ENCODE data around the gene NFAM1. TPM values are rescaled to one million over a fixed set of nuclear protein-coding genes. Genes with fewer than 3 reads are reported as not detected.

NFAM1 gene
- total and polyA plus RNA-seq, 4 donors: 1.2 to 2.5 (median 1.8) TPM

- peaks cover 36% of the 10 kb centered on the region for H3K4me1 ChIP-seq (ENCODE audit: control insufficient read depth, insufficient read depth, low read length)
- H3K4me3 ChIP-seq (ENCODE audit: low read depth, low read length): no peak overlapping the region
- peaks cover 8% of the 10 kb centered on the region for H3K27me3 ChIP-seq (ENCODE audit: control insufficient read depth, insufficient read depth, low read length)
- H3K27ac ChIP-seq (ENCODE audit: low read depth, low read length): no peak overlapping the region
- peak in 1 of 6 donors; percentile 78 for DNase-seq (ENCODE audit: low read depth in 4 of 6, low spot score in 6 of 6)
- H3K9me3 ChIP-seq (ENCODE audit: control insufficient read depth, insufficient read depth, low read length): no peaks in the 10 kb centered on the region
- 72% methylated on average over 6 of the region's 7 CpGs for WGBS (ENCODE audit: insufficient coverage)
- no peaks in the 10 kb centered on the region for H3K36me3 ChIP-seq (ENCODE audit: control insufficient read depth, insufficient read depth, low read length)
Measured at GRCh38 chr22:42372976-42373375, 59.2 kb downstream of the NFAM1 start.

- 39% methylated on average over 2 of the region's 3 CpGs for WGBS (ENCODE audit: insufficient coverage)
- Histone ChIP-seq H3K27me3 (ENCODE audit: control insufficient read depth, insufficient read depth, low read length) (peaks cover 12% of the 10 kb centered on the region), H3K27ac (ENCODE audit: low read depth, low read length) (no peak overlapping the region), H3K9me3 (ENCODE audit: control insufficient read depth, insufficient read depth, low read length) (no peaks in the 10 kb centered on the region), H3K4me3 (ENCODE audit: low read depth, low read length) (no peak overlapping the region), H3K4me1 (ENCODE audit: control insufficient read depth, insufficient read depth, low read length) (peaks cover 47% of the 10 kb centered on the region), H3K36me3 (ENCODE audit: control insufficient read depth, insufficient read depth, low read length) (no peaks in the 10 kb centered on the region)
- no peak for DNase-seq (ENCODE audit: low read depth in 4 of 6, low spot score in 6 of 6)
Measured at GRCh38 chr22:42371501-42371900, 60.7 kb downstream of the NFAM1 start.

GRCh38 chr22:42371099-42371498 lies 61.1 kb downstream of the NFAM1 start:
- Histone ChIP-seq H3K4me1 (ENCODE audit: control insufficient read depth, insufficient read depth, low read length) (peaks cover 50% of the 10 kb centered on the region), H3K4me3 (ENCODE audit: low read depth, low read length) (no peak overlapping the region), H3K27ac (ENCODE audit: low read depth, low read length) (no peak overlapping the region), H3K36me3 (ENCODE audit: control insufficient read depth, insufficient read depth, low read length) (no peaks in the 10 kb centered on the region), H3K27me3 (ENCODE audit: control insufficient read depth, insufficient read depth, low read length) (peaks cover 12% of the 10 kb centered on the region), H3K9me3 (ENCODE audit: control insufficient read depth, insufficient read depth, low read length) (no peaks in the 10 kb centered on the region)
- DNase-seq (ENCODE audit: low read depth in 4 of 6, low spot score in 6 of 6): peak in 1 of 6 donors; percentile 40
- WGBS (ENCODE audit: insufficient coverage): 57% methylated on average over 1 of the region's 4 CpGs

- Histone ChIP-seq H3K4me3 (ENCODE audit: low read depth, low read length) (peak overlapping the region; percentile 62), H3K4me1 (ENCODE audit: control insufficient read depth, insufficient read depth, low read length) (peaks cover 63% of the 10 kb centered on the region), H3K27ac (ENCODE audit: low read depth, low read length) (no peak overlapping the region), H3K27me3 (ENCODE audit: control insufficient read depth, insufficient read depth, low read length) (peaks cover 12% of the 10 kb centered on the region), H3K9me3 (ENCODE audit: control insufficient read depth, insufficient read depth, low read length) (no peaks in the 10 kb centered on the region), H3K36me3 (ENCODE audit: control insufficient read depth, insufficient read depth, low read length) (no peaks in the 10 kb centered on the region)
- DNase-seq (ENCODE audit: low read depth in 4 of 6, low spot score in 6 of 6): peak in 4 of 6 donors; percentile 82 to 98 (median 90)
- 4% methylated on average over 38 of the region's 42 CpGs for WGBS (ENCODE audit: insufficient coverage)
Measured at GRCh38 chr22:42369250-42370041, 62.8 kb downstream of the NFAM1 start.

- WGBS (ENCODE audit: insufficient coverage): under 1% methylated on average over 86 of the region's 86 CpGs
- no peaks in the 10 kb centered on the region for H3K36me3 ChIP-seq (ENCODE audit: control insufficient read depth, insufficient read depth, low read length)
- peaks cover 12% of the 10 kb centered on the region for H3K27me3 ChIP-seq (ENCODE audit: control insufficient read depth, insufficient read depth, low read length)
- peaks cover 68% of the 10 kb centered on the region for H3K4me1 ChIP-seq (ENCODE audit: control insufficient read depth, insufficient read depth, low read length)
- no peaks in the 10 kb centered on the region for H3K9me3 ChIP-seq (ENCODE audit: control insufficient read depth, insufficient read depth, low read length)
- H3K4me3 ChIP-seq (ENCODE audit: low read depth, low read length): peak overlapping the region; percentile 62
- DNase-seq (ENCODE audit: low read depth in 4 of 6, low spot score in 6 of 6): peak in 1 of 6 donors; percentile 35
- no peak overlapping the region for H3K27ac ChIP-seq (ENCODE audit: low read depth, low read length)
Measured at GRCh38 chr22:42368379-42369249, 63.6 kb downstream of the NFAM1 start.

- peak overlapping the region; percentile 62 for H3K4me3 ChIP-seq (ENCODE audit: low read depth, low read length)
Measured at GRCh38 chr22:42367980-42368378, 64.2 kb downstream of the NFAM1 start.

GRCh38 chr22:42366806-42367581 lies 65.2 kb downstream of the NFAM1 start:
- Histone ChIP-seq H3K27me3 (ENCODE audit: control insufficient read depth, insufficient read depth, low read length) (peaks cover 12% of the 10 kb centered on the region), H3K4me3 (ENCODE audit: low read depth, low read length) (no peak overlapping the region), H3K9me3 (ENCODE audit: control insufficient read depth, insufficient read depth, low read length) (no peaks in the 10 kb centered on the region), H3K36me3 (ENCODE audit: control insufficient read depth, insufficient read depth, low read length) (peaks cover 6% of the 10 kb centered on the region), H3K27ac (ENCODE audit: low read depth, low read length) (peak overlapping the region; percentile 84), H3K4me1 (ENCODE audit: control insufficient read depth, insufficient read depth, low read length) (peaks cover 65% of the 10 kb centered on the region)
- peak in 2 of 6 donors; percentile 68 to 88 for DNase-seq (ENCODE audit: low read depth in 4 of 6, low spot score in 6 of 6)
- WGBS (ENCODE audit: insufficient coverage): 35% methylated on average over 7 of the region's 8 CpGs

More at GRCh38 chr22:42367980-42368378, 64.2 kb downstream of the NFAM1 start:
- H3K27me3 ChIP-seq (ENCODE audit: control insufficient read depth, insufficient read depth, low read length): peaks cover 12% of the 10 kb centered on the region
- no peaks in the 10 kb centered on the region for H3K36me3 ChIP-seq (ENCODE audit: control insufficient read depth, insufficient read depth, low read length)
- DNase-seq (ENCODE audit: low read depth in 4 of 6, low spot score in 6 of 6): peak in 2 of 6 donors; percentile 38 to 60
- H3K4me1 ChIP-seq (ENCODE audit: control insufficient read depth, insufficient read depth, low read length): peaks cover 65% of the 10 kb centered on the region
- WGBS (ENCODE audit: insufficient coverage): 6% methylated on average over 9 of the region's 11 CpGs
- H3K27ac ChIP-seq (ENCODE audit: low read depth, low read length): no peak overlapping the region
- H3K9me3 ChIP-seq (ENCODE audit: control insufficient read depth, insufficient read depth, low read length): no peaks in the 10 kb centered on the region

- peaks cover 59% of the 10 kb centered on the region for H3K4me1 ChIP-seq (ENCODE audit: control insufficient read depth, insufficient read depth, low read length)
- H3K9me3 ChIP-seq (ENCODE audit: control insufficient read depth, insufficient read depth, low read length): no peaks in the 10 kb centered on the region
- peaks cover 12% of the 10 kb centered on the region for H3K27me3 ChIP-seq (ENCODE audit: control insufficient read depth, insufficient read depth, low read length)
- 50% methylated on average over 6 of the region's 10 CpGs for WGBS (ENCODE audit: insufficient coverage)
- H3K4me3 ChIP-seq (ENCODE audit: low read depth, low read length): no peak overlapping the region
- peak overlapping the region; percentile 84 for H3K27ac ChIP-seq (ENCODE audit: low read depth, low read length)
- peaks cover 10% of the 10 kb centered on the region for H3K36me3 ChIP-seq (ENCODE audit: control insufficient read depth, insufficient read depth, low read length)
- peak in 1 of 6 donors; percentile 70 for DNase-seq (ENCODE audit: low read depth in 4 of 6, low spot score in 6 of 6)
Measured at GRCh38 chr22:42365942-42366695, 66.1 kb downstream of the NFAM1 start.
